Measurements from ENCODE around the gene AUP1. TPM values are rescaled to one million over a fixed set of nuclear protein-coding genes. Genes with fewer than 3 reads are reported as not detected.

Gene AUP1
- total and polyA plus RNA-seq, 9 of the 15 experiments (the other 6 are each of a cell fraction or from before 2014, with no cell fraction given), result 70.7 to 245 (median 165) TPM

DNA sequence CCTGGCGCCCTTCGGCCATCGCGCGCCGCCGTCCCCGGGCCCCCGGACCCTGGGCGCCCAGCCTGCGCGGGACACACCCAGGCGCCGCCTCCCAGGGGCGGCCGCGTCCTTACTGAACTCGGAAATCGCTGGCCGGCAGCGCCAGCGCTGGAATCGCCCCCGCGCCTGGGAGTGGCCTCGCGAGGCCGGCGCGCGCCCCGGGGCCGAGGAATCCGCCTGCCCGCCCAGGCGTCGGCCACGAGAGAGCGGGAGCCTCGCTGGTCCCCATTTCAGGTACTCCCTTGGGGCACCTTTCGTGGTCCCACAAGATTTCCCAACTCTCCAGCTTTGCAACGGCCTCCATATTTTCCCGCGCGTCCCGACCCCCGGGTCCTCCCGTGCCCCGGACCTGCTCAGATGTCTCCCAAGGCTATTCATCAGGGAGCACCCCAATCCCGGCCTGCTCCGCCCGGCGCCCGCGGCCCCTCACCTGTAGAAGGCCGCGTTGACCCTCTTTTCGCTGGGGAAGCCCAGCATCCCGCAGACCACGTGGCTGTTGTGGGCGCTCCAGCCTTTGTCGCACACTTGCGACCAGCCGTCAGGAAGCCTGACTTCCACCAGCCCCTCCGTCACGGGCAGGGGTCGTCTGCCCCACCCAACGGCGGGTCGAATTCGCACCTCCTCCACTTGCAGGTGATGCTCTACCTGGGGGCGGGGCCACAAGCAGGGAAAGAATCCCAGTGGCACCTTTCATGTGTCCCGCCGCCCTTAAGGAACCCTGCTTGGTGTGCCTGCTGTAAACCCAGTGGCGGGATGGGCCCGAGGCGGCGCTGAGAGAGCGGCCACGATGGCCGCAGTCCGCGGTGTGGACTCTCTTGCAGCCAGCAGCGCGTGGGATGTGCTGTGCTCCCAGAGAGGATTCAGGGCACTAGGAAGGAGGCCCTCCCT lies 19.7 kb upstream of the AUP1 start (continued):
- TF ChIP-seq UBTF (IDR thresholded peaks at IDR 0.05; ENCODE audit: borderline replicate concordance in 1 of 2, low read depth in 2 of 2, low read length in 2 of 2) (peak; percentile 49 to 82; a peak in 3 of 4 replicates), ATF6 (CRISPR knock-in tag; IDR thresholded peaks at IDR 0.05) (0 out of 2 replicates have a peak, but pooled peaks have one; percentile 65), SAFB (IDR thresholded peaks at IDR 0.05; ENCODE audit: borderline replicate concordance, low read depth, low read length) (no peak), SMAD2 (IDR thresholded peaks at IDR 0.05; ENCODE audit: low read depth, low read length) (no peak), PTBP1 (IDR thresholded peaks at IDR 0.05; ENCODE audit: low read depth, low read length) (no peak), ZNF655 (CRISPR knock-in tag; IDR thresholded peaks at IDR 0.05) (no peak), ASH1L (IDR thresholded peaks at IDR 0.05; ENCODE audit: borderline replicate concordance, low read depth, partially characterized antibody) (no peak), SIN3A (IDR thresholded peaks at IDR 0.05; ENCODE audit: borderline replicate concordance in 2 of 2, control insufficient read depth in 1 of 2, low read depth in 2 of 2, low read length in 2 of 2) (no peak), OTX1 (CRISPR knock-in tag; IDR thresholded peaks at IDR 0.05) (no peak), CBX3 (IDR thresholded peaks at IDR 0.05; ENCODE audit: borderline replicate concordance in 1 of 2, low read length in 2 of 2) (peak in 1 of 2 experiments; percentile 35; a peak in 1 of 3 replicates), ZNF253 (CRISPR knock-in tag; conservative IDR thresholded peaks at IDR 0.05) (no peak), RFX7 (CRISPR knock-in tag; IDR thresholded peaks at IDR 0.05) (no peak), MYNN (IDR thresholded peaks at IDR 0.05) (no peak), MYNN (CRISPR knock-in tag; IDR thresholded peaks at IDR 0.05) (no peak), ZNF354B (CRISPR knock-in tag; IDR thresholded peaks at IDR 0.05) (no peak), RBM39 (optimal IDR thresholded peaks at IDR 0.05; ENCODE audit: low read depth, low read length) (no peak), HMG20B (CRISPR knock-in tag; IDR thresholded peaks at IDR 0.05) (no peak), ILK (tag; IDR thresholded peaks at IDR 0.05; ENCODE audit: borderline replicate concordance, low read depth) (no peak), GTF2A2 (tag; IDR thresholded peaks at IDR 0.05) (no peak)
- TF ChIP-seq, protein P1, sequence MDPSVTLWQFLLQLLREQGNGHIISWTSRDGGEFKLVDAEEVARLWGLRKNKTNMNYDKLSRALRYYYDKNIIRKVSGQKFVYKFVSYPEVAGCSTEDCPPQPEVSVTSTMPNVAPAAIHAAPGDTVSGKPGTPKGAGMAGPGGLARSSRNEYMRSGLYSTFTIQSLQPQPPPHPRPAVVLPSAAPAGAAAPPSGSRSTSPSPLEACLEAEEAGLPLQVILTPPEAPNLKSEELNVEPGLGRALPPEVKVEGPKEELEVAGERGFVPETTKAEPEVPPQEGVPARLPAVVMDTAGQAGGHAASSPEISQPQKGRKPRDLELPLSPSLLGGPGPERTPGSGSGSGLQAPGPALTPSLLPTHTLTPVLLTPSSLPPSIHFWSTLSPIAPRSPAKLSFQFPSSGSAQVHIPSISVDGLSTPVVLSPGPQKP (CRISPR knock-in tag; IDR thresholded peaks at IDR 0.05), result no peak

Data from K562 (cell line).